Keratinocyte (primary cell): ENCODE results near the gene TKT. TPM values are rescaled to one million over a fixed set of nuclear protein-coding genes. Genes with fewer than 3 reads are reported as not detected.

Source experiments
- DNase-seq: peaks from one replicate; pipeline ENCODE4 v3.0.0-alpha.2; 2011; ENCODE audit warnings: low read depth, missing footprints, low spot score
- FAIRE-seq: peaks from 2 replicates; lab custom pipeline; 2011; peaks lifted over from hg19 to GRCh38; lab: Jason Lieb, UNC
- H2AFZ ChIP-seq: 2 replicates; pipeline ENCODE4 v1.6.0; 2012; ENCODE audit warnings: low read length, control low read depth, inconsistent platforms; ENCODE audit not compliant: control insufficient read depth
- H3K27ac ChIP-seq: 2 replicates; pipeline ENCODE4 v1.5.1; 2011; ENCODE audit warnings: low read length; ENCODE audit not compliant: control insufficient read depth, insufficient read depth
- H3K27me3 ChIP-seq: 3 replicates; pipeline ENCODE4 v1.6.0; 2011; ENCODE audit warnings: low read length; ENCODE audit not compliant: control insufficient read depth, insufficient read depth; ENCODE audit errors: extremely low read depth
- H3K36me3 ChIP-seq, 2 experiments: 2 replicates in 1 of 2; 3 replicates in 1 of 2; pipeline ENCODE4 v1.5.1; 2011; ENCODE audit warnings: low read length in 2 of 2, mild to moderate bottlenecking in 1 of 2; ENCODE audit not compliant: control insufficient read depth in 2 of 2, insufficient read depth in 2 of 2; ENCODE audit errors: extremely low read depth in 1 of 2
- H3K4me1 ChIP-seq: 3 replicates; pipeline ENCODE4 v1.5.1; 2011; ENCODE audit warnings: low read length; ENCODE audit not compliant: control insufficient read depth, insufficient read depth; ENCODE audit errors: extremely low read depth
- H3K4me2 ChIP-seq: 3 replicates; pipeline ENCODE4 v1.6.0; 2011; ENCODE audit warnings: low read depth, low read length; ENCODE audit not compliant: control insufficient read depth, insufficient read depth; ENCODE audit errors: extremely low read depth
- H3K4me3 ChIP-seq, 3 experiments: fragments of 200-600 bp in 1 of 3; sonication (generic) in 1 of 3; 2 replicates in 2 of 3; 3 replicates in 1 of 3; pipeline ENCODE4 v1.5.1; 2011 to 2016; ENCODE audit warnings: low read length in 3 of 3, mild to moderate bottlenecking in 3 of 3, control low read depth in 2 of 3, inconsistent platforms in 1 of 3, low read depth in 1 of 3, mixed read lengths in 1 of 3, mixed run types in 1 of 3, moderate library complexity in 1 of 3; ENCODE audit not compliant: control insufficient read depth in 2 of 3, insufficient read depth in 2 of 3; ENCODE audit errors: extremely low read depth in 1 of 3
- H3K79me2 ChIP-seq: 2 replicates; pipeline ENCODE4 v1.6.0; 2012; ENCODE audit warnings: low read length; ENCODE audit not compliant: control insufficient read depth, insufficient read depth
- H3K9ac ChIP-seq: 3 replicates; pipeline ENCODE4 v1.6.0; 2011; ENCODE audit warnings: low read length; ENCODE audit not compliant: control insufficient read depth, insufficient read depth; ENCODE audit errors: extremely low read depth
- H3K9me1 ChIP-seq: 3 replicates; pipeline ENCODE4 v1.6.0; 2011; ENCODE audit warnings: low read length; ENCODE audit not compliant: control insufficient read depth, insufficient read depth; ENCODE audit errors: extremely low read depth
- H3K9me3 ChIP-seq: 2 replicates; pipeline ENCODE4 v1.5.1; 2012; ENCODE audit warnings: low read depth, low read length; ENCODE audit not compliant: control insufficient read depth
- H4K20me1 ChIP-seq: 3 replicates; pipeline ENCODE4 v1.6.0; 2011; ENCODE audit warnings: low read length; ENCODE audit not compliant: control insufficient read depth, insufficient read depth; ENCODE audit errors: extremely low read depth
- CTCF ChIP-seq, 3 experiments: IDR thresholded peaks in 1 of 3; conservative IDR thresholded peaks in 1 of 3; optimal IDR thresholded peaks in 1 of 3; 2 replicates in 2 of 3; 3 replicates in 1 of 3; pipeline versions ENCODE3 to v1.5.1; 2011; ENCODE audit warnings: low read length in 3 of 3, mild to moderate bottlenecking in 3 of 3, moderate library complexity in 2 of 3, control low read depth in 1 of 3, inconsistent platforms in 1 of 3; ENCODE audit not compliant: insufficient read depth in 2 of 3; ENCODE audit errors: extremely low read depth in 1 of 3
- EZH2 ChIP-seq: IDR thresholded peaks from one replicate; pipeline ENCODE4 v1.6.1; 2012; ENCODE audit warnings: inconsistent platforms, mild to moderate bottlenecking, low read length, moderate library complexity
- dilution Hi-C: fragments of 300-500 bp; cut with MboI; formaldehyde crosslinking; loops from one replicate; pipeline ENCODE4 v1.7.0; 2020; ENCODE audit warnings: low sequenced_read_pairs; ENCODE audit not compliant: extremely low pct_ligation_motif_present
- polyA plus RNA-seq, 5 experiments: library from polyadenylated mRNA; depleted of rRNA in 3 of 5; stranded (reverse) in 3 of 5; stranded (forward) in 1 of 5; unstranded in 1 of 5; fragments of >200 nt; gene quantifications; 1 replicate in 1 of 5; 2 replicates in 3 of 5; 3 replicates in 1 of 5; pipeline versions ENCODE4 v1.2.1 to v1.2.3, GENCODE V29; 2011 to 2012; ENCODE audit warnings: missing spikeins in 2 of 5, low read depth in 1 of 5, low replicate concordance in 1 of 5

The TKT gene
- polyA plus RNA-seq, 1 donor (not counting 4 experiments of a cell fraction or from before 2014, with no cell fraction given), result 266 TPM

DNA sequence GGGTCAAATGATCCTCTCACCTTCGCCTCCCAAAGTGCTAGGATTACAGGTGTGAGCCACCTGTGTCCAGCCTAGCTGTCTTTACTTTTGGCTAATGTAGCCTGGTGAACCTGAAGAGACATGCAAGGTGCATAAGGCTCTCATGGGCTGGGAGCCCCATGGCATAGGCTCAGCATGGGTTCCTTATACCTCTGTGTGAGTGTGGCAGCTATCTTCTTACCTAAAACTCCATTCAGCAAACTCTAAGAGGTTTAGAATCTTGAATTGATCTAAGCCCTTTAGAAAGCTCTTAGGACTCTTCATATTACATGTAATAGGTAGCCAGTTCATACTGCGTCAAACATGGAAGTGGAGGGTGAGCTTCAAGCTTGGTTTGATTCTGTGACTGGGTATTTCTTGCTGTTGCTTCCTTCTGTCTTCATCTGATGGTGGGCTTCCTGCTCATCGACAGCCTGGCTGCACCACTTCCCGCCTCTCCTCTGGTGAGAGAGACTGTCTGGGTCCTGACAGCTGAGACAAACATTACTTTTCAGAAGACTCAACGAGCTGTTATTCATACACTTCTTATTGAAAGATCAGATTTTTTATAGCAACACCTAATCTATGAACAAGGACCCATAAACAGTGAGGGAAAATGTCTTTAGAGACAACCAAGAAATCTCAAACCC lies 19.2 kb upstream of the TKT start:
- Histone ChIP-seq H3K79me2 (no peaks in the 10 kb centered on the region), H4K20me1 (no peaks in the 10 kb centered on the region), H3K36me3 (no peaks in the 10 kb centered on the region), H3K27me3 (no peaks in the 10 kb centered on the region), H3K27ac (no peak overlapping the region), H2AFZ (no peak overlapping the region), H3K9me1 (no peaks in the 10 kb centered on the region), H3K4me3 (no peak overlapping the region), H3K4me1 (peaks cover 8% of the 10 kb centered on the region), H3K4me2 (no peak overlapping the region), H3K9me3 (no peaks in the 10 kb centered on the region), H3K9ac (no peak overlapping the region)
- dilution Hi-C loops, result no loop called here
- DNase-seq (no peak), FAIRE-seq (no peak)
- TF ChIP-seq CTCF (optimal IDR thresholded peaks at IDR 0.05 in 1 of 3, IDR thresholded peaks at IDR 0.05 in 1 of 3, conservative IDR thresholded peaks at IDR 0.05 in 1 of 3; ENCODE audit: extremely low read depth in 1 of 3, insufficient read depth in 2 of 3, low read length in 3 of 3), result no peak
- no peak for TF ChIP-seq EZH2

DNA sequence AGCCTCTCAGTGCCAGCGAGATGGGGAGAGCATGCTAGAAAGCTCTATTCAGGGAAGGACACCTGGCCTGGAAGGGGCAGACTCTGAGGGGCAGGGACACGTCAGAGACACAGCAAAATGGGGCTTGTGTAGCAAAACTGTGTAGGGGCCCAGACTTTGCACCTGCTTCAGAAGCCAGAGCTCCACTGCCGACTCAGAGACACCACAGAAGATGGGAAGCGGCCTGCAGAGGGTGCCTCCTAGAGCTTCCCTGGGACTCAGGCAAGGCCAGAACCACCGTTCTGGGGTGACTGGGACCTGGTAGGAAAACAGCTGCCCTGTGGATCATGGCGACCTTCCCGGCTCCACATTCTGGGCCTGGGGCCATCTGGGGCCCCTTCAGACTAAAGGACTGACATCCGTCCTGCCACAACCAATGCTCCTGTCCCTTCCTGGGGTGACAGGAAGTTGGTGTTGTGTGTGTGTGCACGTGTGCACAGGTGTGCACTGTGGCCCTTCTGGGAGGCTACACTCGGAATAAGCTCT lies 17.4 kb upstream of the TKT start:
- Histone ChIP-seq H3K36me3 (no peaks in the 10 kb centered on the region), H3K27ac (no peak overlapping the region), H3K4me3 (no peak overlapping the region), H3K27me3 (no peaks in the 10 kb centered on the region), H3K79me2 (no peaks in the 10 kb centered on the region), H4K20me1 (no peaks in the 10 kb centered on the region), H2AFZ (no peak overlapping the region), H3K4me2 (no peak overlapping the region), H3K9me1 (no peaks in the 10 kb centered on the region), H3K9ac (no peak overlapping the region), H3K4me1 (peaks cover 21% of the 10 kb centered on the region), H3K9me3 (no peaks in the 10 kb centered on the region)
- DNase-seq (no peak), FAIRE-seq (no peak)
- dilution Hi-C loops, result no loop called here
- TF ChIP-seq EZH2, result no peak
- no peak for TF ChIP-seq CTCF (optimal IDR thresholded peaks at IDR 0.05 in 1 of 3, IDR thresholded peaks at IDR 0.05 in 1 of 3, conservative IDR thresholded peaks at IDR 0.05 in 1 of 3; ENCODE audit: extremely low read depth in 1 of 3, insufficient read depth in 2 of 3, low read length in 3 of 3)
